ELF-1 (cell line): ENCODE results near the gene NCR1.
"Not testable (repeated sequence)": the region's sequence is repeated elsewhere in the genome, so short reads cannot be mapped to it uniquely, and the experiment has no call there.

ENCODE experiments used
- DNase-seq: peaks from one replicate; pipeline ENCODE4 v3.0.0-alpha.2; 2016; ENCODE audit warnings: low read depth, low spot score

The NCR1 gene

GRCh38 chr19:54907899-54908298 is 2.0 kb downstream of the NCR1 start:
- DNase-seq = not testable (repeated sequence)

- no peak for DNase-seq
These were observed 10.9 kb downstream of the NCR1 start for GRCh38 chr19:54916822-54917221.

- DNase-seq = no peak
These were observed 12.6 kb downstream of the NCR1 start for GRCh38 chr19:54918499-54918898.

- peak; percentile 61 for DNase-seq
These were observed 14.0 kb downstream of the NCR1 start for GRCh38 chr19:54919646-54920563.

GRCh38 chr19:54921082-54921481 is 15.1 kb downstream of the NCR1 start:
- DNase-seq = no peak

GRCh38 chr19:54923276-54923675 is 17.3 kb downstream of the NCR1 start:
- no peak for DNase-seq

- no peak for DNase-seq
These were observed 22.4 kb downstream of the NCR1 start for GRCh38 chr19:54928299-54928698.

- no peak for DNase-seq
These were observed 32.0 kb downstream of the NCR1 start for GRCh38 chr19:54937926-54938325.

GRCh38 chr19:54938906-54939305 is 33.0 kb downstream of the NCR1 start:
- DNase-seq = no peak

GRCh38 chr19:54939538-54939937 is 33.6 kb downstream of the NCR1 start:
- not testable (repeated sequence) for DNase-seq

GRCh38 chr19:54943772-54944361 is 37.9 kb downstream of the NCR1 start:
- peak; percentile 75 for DNase-seq

- DNase-seq = peak; percentile 51
These were observed 41.4 kb downstream of the NCR1 start, which contains the start of gene NLRP7 for GRCh38 chr19:54947381-54947780. TSS of gene NLRP7 (minus strand) at chr19:54947530.

- DNase-seq = no peak
These were observed 43.5 kb downstream of the NCR1 start for GRCh38 chr19:54949412-54949811.

- peak; percentile 44 for DNase-seq
These were observed 44.6 kb downstream of the NCR1 start for GRCh38 chr19:54950580-54950979.

- DNase-seq = peak; percentile 71
These were observed 46.8 kb downstream of the NCR1 start for GRCh38 chr19:54952591-54953344.

- DNase-seq = not testable (repeated sequence)
These were observed 47.4 kb downstream of the NCR1 start for GRCh38 chr19:54953345-54953713.

GRCh38 chr19:54955376-54955775 is 49.4 kb downstream of the NCR1 start:
- no peak for DNase-seq

- no peak for DNase-seq
These were observed 53.9 kb downstream of the NCR1 start for GRCh38 chr19:54959840-54960239.
